GM19351 (cell line): Measurements from ENCODE around the gene REXO1.
"Not testable (repeated sequence)": the region's sequence is repeated elsewhere in the genome, so short reads cannot be mapped to it uniquely, and the experiment has no call there.

Experiments used
- ATAC-seq: cut with Tn5 transposase; IDR thresholded peaks from one replicate; pipeline ENCODE4 v1.9.1; 2021; ENCODE audit warnings: mild to moderate bottlenecking, moderate library complexity; ENCODE audit not compliant: unreplicated experiment

REXO1 gene

DNA sequence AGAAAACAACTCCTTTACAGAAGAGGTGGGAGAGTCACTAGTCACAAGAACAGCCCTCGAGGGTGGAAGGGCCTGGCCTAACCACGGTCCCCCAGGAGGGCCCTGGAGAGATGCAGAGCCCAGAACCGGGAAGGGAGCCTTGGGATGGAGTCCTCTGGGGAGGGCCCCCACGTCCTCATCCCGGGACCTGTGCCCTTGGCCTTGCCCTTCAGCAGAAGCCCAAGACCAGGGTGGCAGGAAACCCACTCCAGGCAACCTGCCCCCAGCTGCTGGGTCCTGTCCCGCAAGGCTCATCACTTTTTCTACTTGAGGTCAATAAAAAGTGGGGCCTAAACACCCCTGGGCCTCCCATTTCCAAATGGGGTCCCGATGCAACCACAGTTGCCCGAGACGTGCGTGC, 33.9 kb downstream of the REXO1 start:
- ATAC-seq, result no peak

DNA sequence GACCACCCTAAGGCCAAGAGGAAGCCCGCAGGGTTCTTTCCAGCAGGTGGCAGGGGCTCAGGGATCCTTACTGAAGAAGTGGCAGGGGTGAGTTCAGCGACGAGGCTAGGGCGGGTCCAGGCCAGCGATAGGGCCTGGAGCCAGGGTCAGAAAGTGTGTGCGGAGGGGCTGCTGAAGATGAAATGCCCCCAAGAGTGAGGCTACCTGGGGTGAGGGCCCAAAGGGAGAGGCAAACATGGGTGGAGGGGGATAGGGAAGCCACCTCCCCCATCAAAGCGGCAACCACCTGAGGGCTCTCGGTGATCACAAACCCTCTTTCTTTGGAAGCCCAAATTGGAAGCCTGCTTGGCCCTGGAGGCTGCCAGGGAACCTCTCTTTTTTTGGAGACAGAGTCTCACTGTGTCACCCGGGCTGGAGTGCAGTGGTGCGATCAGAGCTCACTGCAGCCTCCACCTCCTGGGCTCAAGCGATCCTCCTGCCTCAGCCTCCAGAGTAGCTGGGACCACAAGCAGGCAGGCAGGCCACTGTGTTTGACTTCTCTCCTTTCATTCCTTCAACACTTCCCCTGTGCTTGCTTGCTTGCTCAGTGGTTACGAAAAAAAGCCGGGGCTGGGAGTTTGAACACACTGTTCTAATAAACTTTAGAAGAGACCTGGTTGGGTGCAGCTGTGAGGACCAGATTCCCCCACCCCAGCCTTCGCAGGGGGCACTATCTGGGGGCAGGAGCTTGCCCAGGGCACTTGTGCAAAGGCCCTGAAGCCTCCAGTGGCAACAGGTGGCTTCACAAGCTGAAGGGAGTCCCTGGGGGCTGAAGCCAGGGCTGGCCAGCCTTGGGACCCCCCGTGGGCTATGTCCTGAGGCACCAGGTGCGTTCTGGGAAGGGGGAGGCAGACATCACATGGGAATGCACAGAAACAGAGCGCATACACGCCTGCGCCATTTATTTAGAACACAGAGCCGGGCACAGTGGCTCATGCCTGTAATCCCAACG, 34.8 kb downstream of the REXO1 start:
- ATAC-seq, result no peak

DNA sequence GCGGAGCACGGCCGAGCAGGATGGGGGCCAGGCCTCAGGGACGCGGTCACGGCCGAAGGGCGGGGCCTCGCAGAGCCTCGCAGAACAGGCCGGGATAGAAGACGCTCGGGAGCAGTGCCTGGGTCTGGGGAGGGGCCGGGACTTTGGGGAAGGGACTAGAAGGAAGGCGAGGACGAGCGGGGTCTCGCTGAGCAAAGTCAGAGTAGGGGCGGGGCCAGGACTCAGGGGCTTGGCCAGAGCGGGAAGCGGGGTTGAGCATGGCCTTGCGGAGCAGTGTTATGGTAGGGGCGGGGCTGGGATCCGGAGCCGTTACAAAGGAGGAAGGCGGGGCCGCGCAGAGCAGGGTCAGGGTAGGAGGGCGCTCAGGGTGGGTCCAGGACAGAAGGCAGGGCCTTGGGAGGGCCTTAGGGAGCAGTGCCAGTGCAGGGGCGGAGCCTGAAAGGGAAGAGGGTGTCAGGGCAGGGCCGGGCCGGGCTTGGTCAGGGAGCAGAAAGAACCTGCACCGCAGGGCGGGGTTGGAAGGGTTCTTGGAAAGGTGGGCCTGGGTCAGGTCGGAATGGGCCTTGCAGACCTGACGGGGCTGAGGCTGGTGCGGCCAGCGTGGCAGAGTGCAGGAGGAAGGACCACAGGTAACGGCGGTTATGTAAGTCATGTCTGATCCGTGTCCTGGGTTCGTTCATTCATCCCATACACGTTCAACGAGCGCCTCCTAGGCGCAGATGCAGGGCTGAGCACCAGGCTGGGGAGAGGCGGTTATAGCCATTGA, 35.7 kb downstream of the REXO1 start:
- ATAC-seq, result peak; percentile 76

DNA sequence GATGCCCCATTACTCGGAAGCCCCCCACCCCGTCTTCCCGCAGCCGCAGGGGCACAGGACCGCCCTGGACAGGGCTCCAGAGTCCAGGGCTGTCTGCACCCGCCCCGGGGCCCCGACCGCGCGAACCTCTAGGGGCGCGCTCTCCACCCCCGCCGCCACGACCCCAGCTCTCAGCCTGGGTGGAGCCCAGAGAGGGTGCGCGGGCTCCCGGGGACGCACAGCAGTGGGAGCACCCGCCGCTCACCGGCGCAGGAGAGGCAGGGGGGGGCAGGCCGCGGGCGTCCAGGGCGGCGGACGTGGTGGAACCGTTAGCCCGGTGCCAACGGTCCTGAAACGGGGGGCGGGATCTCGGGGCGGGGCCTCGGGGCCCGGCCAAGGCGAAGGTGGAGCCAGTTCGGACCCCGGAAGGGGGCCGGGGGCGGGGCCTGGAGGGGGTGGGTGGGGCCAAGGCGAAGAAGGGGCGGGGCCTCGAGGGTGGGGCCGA, 36.3 kb downstream of the REXO1 start, which contains the start of gene ATP8B3:
ATP8B3 (minus strand) TSS at position 335 of the 484 bp plus-strand sequence. CDS start 540 bp downstream, outside the sequence.
- peak; percentile 18 for ATAC-seq

DNA sequence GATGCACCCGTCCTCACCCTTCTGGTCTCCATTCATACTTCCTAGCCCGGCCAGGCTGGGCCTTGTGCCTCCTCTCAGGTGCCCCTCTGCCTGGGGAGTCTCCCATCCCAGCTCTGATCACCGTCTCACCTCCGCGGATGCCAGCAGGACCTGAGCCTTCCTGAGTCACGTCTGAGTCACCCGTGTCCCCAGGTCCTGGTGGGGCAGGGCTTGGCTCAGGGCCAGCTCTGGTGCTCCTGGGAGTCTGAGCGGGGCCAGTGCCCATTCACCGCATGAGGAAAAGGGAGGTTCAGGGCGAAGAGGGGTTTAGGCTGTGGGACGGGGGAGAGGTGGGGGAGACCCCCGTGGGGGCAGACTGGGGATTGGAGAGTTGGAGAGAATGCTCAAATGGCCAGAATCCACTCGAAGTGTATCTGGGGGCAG, 36.8 kb downstream of the REXO1 start:
- no peak for ATAC-seq

DNA sequence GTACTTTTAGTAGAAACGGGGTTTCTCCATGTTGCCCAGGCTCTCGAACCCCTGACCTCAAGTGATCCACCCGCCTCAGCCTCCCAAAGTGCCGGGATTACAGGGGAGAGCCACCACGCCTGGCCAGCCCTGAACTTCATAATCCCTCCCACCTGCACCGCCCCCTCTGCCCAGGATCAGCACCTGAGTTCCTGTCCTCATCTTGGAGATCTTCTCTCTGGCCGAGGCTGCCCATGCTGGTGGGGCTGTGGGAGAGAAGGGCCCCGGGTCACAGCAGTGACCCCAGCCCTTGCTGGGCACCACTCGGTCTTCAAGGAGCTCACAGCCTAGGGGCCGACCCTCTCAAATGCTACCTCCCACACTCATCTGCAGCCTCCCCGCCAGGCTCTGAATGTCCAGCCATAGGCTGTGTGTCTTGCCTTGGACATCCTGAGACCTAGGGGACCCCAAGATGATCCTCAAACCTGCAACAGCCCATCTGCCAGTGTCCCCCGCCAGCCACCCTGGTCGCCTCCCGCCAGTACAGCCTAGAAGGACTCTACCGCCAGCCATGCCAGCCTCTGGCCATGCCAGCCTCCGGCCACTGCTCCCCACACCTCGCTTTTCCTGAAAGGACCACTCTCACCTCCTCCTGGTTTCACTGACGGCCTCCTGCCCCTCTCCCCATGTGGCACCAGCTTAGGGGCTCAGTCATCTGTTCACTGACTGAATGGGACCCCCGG, 37.7 kb downstream of the REXO1 start:
- ATAC-seq, result no peak

DNA sequence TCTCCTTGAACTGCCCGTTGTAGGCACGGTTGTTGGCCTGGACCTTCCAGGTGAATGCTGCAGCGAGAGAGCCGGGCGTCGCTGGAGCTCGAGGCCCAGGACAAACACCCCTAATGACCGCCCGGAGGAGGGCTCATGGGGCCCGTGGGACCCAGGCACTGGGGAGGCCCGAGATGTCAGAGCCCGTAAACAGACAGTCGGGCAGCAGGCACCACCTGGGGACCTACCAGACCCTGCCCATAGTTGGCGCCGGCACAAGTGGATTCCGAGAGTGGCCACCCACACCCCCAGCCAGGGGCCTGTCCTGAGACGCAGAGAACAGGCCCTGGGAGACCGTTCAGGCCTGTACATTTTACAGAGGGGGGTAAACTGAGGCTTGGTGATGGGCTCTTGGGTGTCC, 38.6 kb downstream of the REXO1 start:
- no peak for ATAC-seq

DNA sequence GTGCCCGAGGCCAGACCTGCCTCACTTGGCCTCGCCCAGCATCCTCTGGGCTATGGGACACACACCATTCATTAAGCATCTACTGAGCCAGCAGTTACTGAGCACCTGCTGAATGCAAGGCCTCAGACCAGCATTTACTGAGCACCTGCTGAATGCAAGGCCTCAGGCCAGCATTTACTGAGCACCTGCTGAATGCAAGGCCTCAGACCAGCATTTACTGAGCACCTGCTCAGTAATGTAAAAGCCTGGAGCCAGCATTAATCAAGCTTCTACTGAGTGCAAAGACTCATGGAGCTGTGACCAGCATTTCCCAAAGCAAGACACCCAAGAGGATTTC, 39.9 kb downstream of the REXO1 start:
- no peak for ATAC-seq

DNA sequence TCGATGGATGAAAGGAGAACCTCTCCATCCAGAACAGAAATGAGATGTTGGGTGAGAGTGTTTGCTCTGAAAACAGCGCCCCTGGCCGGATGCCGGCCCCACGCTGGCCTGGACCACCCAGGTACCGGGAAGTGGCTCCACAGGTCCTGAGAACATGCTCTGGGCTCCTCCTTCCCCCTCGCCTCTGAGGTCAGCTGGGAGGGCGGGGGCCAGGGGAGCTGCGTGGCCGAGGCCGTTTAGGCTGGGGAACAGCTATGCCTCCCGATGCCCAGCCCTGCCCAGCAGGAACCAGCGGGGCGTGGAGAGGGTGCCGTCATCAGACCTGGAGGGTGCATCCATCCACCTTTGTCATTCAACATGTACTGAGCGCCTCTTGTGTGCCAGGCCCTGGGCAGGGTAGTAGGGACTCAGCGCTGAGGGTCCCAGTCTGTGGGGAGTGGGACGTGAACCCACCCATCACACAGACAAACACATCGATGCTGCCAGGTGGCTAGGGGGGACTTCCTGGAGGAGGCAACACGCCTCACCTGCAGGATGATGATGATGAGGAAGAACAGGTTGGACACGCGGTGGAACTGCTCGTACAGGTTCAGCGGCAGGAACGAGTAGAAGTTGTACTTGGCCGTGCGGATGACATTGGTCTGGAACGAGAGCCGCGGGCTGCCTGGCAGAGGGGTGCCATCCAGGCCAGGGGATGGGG, 40.4 kb downstream of the REXO1 start:
- ATAC-seq, result no peak

DNA sequence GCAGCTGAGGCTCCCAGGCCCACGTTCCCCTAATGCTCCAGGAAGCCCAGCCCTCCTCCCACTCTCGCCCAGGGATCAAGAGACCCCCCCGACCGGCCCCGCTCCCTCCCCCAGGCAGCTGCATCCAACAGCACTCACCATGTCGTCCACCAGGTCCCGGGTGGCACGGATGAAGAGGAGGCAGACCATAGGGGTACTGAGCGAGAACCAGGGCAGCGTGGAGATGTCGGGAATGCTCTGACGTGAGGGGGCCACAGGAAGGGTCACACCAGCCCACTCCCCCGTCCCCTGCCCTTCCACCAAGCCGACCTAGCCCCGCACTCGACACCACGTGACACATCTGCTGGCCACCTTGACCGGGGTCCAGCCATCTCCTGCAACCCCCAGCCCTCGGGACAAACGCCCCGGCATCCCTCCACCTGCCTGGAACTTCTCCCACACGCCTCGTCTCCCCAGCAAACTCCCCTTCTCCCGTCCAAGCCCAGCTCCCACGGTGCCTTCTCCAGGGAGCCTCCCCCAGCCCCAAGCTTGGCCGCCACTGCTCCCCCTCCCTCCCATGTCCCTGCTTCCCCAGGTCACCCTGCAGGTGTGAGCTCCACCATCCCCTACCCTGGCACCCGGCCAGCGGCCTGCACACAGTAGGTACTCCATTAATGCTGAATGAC, 41.1 kb downstream of the REXO1 start:
- no peak for ATAC-seq

DNA sequence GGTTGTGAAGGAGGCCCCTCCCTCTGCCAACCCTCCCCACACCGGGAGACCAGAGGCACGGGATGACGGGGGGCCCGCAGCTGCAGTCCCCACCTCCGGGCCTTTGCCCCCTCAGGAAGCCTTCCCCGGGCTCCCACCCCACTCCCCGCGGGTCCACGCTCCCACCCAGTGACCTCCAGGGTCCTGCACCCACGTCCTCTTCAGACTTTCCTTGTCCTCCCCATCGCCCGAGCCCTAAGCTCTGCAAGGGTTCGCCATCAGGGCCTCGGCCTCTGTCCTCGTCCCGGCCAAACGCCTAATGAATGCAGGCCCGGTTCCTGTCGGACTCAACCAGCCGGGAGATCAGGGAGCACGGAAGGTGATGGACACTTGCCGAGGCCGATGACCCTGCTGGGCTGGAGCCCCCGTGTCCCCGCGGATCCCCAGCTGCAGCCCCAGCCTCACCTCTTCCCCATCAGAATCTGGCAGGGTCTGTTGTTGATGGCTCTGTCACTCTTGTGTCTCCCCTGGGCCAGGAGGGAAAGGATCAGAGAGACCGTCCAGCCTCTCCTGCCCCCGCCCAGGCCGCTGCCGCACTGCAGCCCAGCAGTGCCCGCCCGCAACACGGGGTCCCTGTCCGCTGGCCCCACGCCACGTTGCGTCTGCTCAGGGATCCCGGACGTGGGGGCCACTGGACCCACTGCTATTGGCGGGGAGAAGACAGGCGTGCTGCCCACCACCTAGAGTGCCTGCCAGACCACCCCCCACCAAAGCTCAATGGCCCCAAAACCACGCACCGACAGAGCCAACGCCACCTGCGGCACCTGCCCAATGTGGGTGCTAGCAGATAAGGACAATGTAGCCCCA, 41.9 kb downstream of the REXO1 start:
- no peak for ATAC-seq

DNA sequence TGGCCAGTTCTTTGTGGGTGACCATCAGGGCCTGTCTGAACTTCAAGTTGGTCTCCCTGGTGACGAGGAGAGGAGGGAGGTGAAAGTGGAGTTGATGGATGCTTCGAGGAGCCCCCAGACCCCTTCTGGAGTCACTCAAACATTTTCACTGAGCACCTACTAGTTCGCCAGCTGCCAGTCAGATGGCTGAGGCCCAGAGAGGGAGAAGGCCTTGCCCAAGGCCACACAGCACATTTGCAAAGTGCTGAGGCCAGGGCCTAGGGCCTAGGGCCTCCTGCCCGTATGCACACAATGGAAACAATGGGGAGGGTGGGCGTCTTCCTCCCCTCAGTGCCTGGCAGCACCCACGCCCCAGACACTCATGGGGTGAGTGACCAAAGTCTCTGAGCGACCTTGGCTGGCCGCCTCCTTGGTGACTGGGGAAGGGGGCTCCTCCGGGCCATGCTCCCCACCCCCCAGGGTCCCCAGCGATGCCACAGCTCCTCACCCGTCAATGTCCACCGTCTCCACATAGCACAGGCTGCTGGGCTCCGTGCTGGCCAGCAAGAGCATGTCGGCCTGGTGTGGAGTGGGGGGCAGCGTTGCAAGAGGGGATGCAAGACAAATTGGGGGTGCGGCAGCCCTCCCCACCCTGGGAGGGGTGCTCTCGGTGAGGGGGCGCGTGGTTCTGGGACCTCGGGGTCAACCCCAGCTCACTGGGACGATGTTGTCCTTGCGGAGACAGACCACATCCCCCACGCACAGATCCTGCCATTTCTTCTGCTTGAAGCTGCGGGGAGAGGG, 42.7 kb downstream of the REXO1 start:
- ATAC-seq, result no peak

DNA sequence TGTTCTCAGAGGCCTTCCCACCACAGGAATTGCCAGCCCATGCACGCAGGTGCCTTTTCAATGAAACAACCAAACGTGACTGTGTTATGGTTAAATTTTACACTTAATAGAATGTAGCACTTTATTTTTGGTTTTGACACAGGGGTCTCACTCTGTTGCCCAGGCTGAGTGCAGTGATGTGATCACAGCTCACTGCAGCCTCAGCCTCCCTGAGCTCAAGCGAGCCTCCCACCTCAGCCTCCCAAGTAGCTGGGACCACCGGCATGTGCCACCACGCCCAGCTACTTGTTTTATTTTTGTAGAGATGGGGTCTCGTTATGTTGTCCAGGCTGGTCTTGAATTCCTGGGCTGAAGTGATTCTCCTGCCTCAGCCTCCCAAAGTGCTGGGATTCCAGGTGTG, 43.4 kb downstream of the REXO1 start:
- ATAC-seq, result no peak

DNA sequence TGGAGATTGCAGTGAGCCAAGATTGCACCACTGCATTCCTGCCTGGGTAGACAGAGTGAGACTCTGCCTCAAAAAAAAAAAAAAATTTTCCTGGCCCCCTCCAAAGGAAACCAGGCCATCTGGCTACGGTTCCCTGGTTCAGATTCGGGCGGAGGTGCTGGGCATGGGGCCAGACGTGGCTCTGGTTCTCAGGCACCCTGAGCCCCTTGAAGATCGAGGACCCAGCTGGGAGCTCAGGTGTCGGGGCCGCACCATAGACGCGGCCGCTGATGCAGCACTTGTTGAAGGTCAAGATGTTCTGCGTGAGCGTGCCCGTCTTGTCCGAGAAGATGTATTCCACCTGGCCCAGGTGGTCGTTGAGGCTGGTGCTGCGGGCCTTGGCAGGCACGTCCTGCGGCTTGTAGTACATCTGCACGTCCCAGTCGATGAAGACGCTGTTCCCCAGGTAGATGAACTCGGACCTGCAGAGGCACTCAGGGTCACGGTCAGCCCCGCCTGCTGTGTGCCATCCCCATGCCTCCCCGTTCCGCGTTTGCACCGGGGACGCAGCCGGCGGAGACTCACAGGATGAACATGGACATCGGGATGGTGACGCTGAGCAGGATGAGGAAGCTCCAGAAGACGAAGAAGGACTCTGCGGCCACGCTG, 48.5 kb downstream of the REXO1 start:
- ATAC-seq, result no peak

DNA sequence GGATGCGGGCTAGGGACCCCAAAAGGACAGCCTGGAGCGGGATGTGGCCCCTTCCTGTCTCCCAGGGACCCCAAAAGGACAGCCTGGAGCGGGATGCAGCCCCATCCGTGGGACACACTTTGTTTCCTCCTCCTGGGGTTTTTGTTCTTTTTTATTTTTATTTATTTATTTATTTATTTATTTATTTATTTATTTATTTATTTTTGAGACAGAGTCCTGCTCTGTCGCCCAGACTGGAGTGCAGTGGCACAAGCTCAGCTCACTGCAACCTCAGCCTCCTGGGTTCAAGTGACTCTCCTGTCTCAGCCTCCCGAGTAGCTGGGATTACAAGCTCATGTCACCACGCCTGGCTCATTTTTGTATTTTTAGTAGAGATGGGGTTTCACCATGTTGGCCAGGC, 51.0 kb downstream of the REXO1 start:
- not testable (repeated sequence) for ATAC-seq

DNA sequence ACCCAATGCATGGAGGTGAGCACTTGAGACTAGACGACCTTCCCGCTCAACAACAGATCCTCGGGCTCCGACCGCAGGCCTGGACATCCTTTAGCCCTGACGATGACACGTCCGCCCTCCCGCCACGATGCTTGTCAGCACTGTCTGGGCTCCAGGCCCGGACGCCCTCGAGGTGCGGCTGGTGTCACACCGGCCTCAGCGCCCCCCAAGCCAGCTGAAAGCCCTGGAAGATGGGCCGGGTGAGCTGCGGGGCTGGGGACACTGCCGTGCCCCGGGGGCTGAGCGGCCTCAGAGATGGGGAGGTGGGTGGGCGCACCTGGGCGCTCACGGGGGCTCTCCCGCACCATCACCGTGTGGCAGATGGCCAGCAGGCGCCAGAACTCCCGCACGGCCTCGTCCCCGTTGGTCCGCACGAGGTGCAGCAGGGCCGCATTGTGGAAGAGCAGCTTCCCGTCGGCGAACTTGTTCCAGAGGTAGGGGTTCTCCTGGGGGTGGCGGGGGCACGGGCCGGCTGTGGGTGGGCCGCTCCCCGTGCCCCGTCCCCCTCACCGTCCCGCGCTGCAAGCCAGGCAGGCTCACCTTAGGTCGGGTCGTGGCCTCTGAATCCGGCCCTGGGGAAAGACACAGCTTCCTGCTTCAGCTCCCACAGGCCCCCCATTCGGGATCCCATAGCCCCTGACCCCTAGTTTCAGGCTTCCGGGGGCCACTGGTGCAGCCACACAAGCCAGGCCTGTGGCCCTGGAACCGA, 51.7 kb downstream of the REXO1 start:
- ATAC-seq, result no peak
